Thoracic aorta endothelial cell (primary cell): ENCODE data around the gene TMEM191B. TPM values are rescaled to one million over a fixed set of nuclear protein-coding genes. Genes with fewer than 3 reads are reported as not detected.

ENCODE experiments used
- total RNA-seq: library from RNA; depleted of rRNA; stranded (reverse); fragments of >200 nt; gene quantifications from 2 replicates; pipeline ENCODE4 v1.2.3, GENCODE V29; 2012

Gene TMEM191B
- total RNA-seq = not detected in 2 replicates

GRCh38 chr22:18527752-18528596, at the start of gene TMEM191B:
Gene TMEM191B (plus strand): TSS chr22:18527802. CDS start chr22:18527981, 179 bp downstream.

GRCh38 chr22:18518061-18518460, 9.5 kb upstream of the TMEM191B start, which contains the start of gene GGTLC3:
Gene GGTLC3 (minus strand): TSS chr22:18518161. CDS start chr22:18517897, 264 bp downstream.

Other genes with a start within 250 kb of the TMEM191B start
- gene GGTLC3, start 9.6 kb upstream of the TMEM191B start, total RNA-seq = not detected in 2 replicates
- 0.07 and 0.13 TPM in 2 replicates for gene RIMBP3, start 84.1 kb downstream of the TMEM191B start, total RNA-seq